HG03432 (cell line): ENCODE data around the gene SAMD4A.
A peak's percentile ranks its signal among the peaks of the same experiment; 100 is the strongest.
"Not testable (repeated sequence)": the region's sequence is repeated elsewhere in the genome, so short reads cannot be mapped to it uniquely, and the experiment has no call there.

ENCODE experiments used
- ATAC-seq: cut with Tn5 transposase; IDR thresholded peaks from one replicate; pipeline ENCODE4 v1.9.1; 2021; ENCODE audit warnings: mild to moderate bottlenecking, moderate library complexity; ENCODE audit not compliant: unreplicated experiment

Gene SAMD4A

DNA sequence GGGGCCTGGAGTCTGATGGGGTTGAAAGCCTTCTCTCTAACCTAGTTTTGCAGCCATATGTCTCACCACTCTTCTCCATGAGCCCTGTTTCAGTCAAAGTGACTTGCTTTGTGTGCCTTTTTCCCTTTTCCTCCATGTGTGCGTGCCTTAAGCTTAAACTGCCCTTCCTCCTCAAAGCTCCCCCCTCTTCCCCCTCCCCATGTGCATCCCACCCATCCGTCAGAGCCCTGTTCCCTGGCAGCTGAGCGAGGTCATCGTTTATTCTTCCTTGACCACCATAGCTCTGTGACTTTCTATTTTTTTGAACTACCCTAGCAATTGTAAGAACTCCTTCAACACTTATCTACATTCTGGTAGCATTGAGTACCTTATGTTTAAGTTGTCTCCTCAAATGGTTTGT, 24.9 kb downstream of the SAMD4A start:
- ATAC-seq, result no peak

DNA sequence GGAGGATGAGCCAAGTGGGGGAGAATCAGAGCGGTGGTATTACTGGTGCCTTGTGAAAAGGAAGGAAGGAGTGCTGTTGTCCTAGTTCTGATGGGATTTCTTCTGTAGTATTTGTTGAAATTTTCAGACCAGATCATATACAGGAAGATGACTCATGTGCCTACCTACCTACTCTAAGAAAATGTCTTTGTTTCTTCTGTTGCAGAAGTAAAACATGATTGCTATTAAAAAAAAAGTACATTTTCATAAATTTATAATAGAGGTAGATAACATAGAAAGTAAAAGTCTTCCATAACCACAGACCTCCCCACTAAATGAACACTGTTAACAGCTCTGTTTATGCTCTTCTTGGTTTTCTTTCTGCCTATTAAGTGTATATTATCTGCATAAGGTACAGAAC, 26.9 kb downstream of the SAMD4A start:
- ATAC-seq, result no peak

DNA sequence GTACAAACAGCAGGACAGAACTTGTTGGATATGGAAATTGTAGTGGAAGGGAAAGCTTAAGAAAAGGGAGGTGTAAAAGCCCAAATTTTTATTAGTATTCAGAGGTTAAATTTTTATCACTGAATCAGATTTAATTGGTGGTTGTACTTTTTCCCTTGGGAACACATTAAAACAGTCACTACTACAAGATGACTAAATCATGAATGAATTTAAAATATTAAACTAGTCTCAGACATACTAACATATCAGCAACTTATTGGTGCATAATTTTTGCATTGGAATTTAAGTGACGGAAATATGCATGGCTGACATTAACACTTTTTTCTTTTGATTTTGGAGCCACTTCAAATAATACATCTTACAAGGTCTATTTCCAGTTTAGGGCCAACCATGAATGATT, 27.6 kb downstream of the SAMD4A start:
- ATAC-seq, result no peak

DNA sequence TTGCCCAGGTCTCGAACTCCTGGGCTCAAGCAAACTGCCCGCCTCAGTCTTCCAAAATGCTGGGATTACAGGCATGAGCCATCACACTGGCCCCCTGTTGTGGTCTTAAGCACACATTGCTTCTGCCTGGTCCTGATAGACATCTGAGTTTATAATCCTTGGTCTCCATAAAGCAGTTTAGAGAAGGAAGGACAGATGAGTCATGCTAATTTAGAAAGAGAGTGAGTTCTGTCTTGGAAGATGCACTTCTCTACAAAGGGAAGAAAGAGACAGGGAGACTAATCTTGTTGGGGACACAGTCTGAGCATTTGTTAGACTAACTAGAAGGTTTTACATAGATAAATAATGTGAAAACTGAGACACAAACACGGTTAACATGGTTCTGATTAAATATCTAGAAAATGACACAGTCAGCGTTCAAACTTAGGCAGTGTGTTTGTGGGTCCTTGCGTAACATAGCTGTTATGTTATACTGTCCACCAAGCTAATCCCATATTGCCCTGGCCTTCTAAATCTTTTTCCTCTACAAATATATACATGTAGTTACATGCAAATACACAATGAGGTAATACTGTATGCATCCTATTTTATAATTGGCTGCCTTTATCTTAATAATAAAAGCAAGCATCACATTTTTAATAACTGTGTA, 31.0 kb downstream of the SAMD4A start:
- ATAC-seq, result no peak

DNA sequence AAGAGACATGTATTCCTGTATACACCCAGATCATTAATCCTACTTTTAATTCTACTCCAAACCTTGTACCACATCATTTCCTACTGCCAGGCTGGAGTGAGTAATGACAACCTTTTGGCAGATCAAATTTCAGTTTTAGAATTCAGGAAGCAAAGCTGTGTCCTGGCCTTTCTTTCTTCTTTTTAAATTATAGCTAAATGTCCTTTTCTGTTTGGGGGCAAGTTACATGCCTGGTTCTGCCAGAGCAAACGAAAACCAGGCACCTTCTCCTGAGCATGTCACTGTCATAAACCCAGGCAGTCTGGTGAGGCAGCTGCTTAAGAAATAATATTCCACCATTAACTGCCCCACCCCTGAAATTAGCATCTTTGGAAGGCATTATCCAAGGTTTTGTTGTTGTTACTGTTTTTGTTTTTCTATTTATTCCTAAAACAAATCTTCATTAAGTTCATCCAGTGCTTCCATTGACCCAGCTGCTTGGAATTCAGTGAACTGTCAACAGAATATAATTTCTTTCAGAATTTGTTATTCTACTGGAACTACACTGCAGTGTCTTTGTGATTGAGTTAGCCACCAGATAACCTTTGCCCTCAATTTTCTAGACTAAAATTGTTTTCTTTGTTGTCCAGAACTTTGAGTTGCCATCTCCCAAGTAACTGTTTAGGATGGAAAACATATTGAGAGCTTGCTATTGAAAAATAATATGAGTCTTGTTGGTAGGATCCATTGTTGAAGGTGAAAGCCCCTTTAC, 33.2 kb downstream of the SAMD4A start:
- ATAC-seq, result no peak

DNA sequence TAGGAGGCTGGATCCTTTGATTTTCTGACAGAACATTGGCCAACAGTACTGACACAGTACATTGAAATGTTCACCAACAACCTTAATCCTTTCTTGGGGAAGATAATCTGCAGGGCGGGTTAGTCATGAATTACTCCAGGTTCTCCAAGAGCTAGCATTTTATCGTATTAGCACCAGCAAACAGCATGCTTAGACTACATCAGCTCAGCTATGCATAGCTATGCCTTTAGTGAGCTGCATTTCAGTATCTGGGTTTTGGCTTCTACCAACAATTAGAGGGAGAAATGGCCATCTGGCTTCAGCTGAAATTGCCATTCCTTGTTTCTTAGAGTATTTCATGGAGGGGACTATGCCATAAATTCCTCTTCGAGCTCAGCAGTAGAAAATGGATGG, 33.8 kb downstream of the SAMD4A start:
- ATAC-seq, result no peak

DNA sequence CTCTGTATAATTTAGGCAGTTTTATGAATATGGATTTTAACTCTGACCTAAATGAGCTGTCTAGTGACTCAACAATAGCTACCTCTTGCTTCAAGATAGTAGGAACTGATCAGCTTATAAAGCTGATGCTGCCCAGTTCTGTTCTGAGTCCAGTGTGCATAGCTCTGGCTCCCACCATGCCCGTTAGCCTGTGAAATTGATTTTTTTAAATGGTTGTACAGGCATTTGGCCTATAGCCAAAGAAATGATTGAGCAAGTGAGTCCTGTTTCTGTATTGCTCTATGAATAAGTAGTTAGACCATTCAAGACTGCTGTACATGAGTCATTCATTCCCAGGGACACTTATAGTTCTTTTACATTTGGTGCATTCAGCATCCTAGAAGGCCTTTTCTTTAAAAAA, 36.4 kb downstream of the SAMD4A start:
- no peak for ATAC-seq

DNA sequence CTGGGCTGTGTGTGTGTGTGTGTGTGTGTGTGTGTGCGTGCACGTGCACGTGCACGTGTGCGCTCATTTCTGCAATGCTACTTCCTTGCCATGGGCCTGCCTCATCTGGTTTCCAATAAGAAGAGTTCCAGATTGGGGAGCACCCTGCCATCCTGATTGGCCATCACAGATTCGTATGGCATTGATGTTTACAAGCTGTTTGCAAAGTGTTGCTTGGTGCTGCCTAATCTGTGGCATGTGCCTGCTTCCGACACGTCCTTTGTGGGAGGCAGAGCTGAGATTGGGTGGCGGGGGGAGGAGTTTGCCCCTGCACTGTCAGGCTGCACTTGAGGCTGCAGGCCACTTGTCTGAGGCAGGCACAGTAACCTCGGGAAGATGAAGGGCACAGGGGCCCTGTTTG, 39.2 kb downstream of the SAMD4A start:
- no peak for ATAC-seq

DNA sequence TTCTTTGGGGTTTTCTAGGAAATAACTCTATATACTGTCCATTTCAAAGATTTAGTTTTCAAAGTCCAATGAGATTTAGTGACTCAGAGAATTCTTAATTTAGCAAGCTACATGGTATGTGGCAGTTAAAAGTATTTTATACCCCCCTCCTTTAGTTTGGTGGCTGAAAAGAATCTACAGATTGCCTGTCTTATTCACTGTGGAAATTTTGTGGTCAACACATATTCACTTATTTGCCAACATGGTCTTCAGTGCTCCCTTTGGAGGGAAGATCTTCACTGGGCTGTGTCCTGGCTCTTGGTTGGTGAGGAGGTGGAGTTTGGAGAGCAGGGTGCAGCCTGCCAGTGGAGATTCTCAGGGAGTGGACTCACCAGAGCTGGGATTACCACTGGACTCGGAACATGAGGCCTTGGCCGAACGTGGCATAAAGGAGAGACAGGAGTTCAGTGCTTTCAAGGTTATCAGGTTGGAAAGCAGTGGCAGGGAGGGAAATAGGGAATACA, 39.8 kb downstream of the SAMD4A start:
- ATAC-seq, result no peak

DNA sequence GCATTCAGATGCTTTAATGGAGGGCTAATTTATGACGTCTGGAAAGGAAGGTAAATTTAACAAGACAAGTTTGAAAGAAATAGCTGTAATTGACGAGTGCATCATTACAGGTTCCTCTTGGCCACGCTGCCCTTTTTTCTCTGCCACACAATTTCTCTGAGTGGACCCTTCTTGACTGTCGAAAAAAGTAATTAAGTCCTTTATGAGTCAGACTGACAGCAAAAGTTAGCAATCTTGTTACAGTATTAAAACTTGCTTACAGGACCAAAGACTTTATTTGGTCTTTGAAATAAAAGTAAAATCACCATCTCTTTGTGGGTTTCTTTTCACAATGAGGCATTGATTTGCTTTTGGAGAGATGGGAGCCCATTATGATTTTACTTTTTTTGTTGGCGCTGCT, 42.6 kb downstream of the SAMD4A start:
- ATAC-seq, result no peak

DNA sequence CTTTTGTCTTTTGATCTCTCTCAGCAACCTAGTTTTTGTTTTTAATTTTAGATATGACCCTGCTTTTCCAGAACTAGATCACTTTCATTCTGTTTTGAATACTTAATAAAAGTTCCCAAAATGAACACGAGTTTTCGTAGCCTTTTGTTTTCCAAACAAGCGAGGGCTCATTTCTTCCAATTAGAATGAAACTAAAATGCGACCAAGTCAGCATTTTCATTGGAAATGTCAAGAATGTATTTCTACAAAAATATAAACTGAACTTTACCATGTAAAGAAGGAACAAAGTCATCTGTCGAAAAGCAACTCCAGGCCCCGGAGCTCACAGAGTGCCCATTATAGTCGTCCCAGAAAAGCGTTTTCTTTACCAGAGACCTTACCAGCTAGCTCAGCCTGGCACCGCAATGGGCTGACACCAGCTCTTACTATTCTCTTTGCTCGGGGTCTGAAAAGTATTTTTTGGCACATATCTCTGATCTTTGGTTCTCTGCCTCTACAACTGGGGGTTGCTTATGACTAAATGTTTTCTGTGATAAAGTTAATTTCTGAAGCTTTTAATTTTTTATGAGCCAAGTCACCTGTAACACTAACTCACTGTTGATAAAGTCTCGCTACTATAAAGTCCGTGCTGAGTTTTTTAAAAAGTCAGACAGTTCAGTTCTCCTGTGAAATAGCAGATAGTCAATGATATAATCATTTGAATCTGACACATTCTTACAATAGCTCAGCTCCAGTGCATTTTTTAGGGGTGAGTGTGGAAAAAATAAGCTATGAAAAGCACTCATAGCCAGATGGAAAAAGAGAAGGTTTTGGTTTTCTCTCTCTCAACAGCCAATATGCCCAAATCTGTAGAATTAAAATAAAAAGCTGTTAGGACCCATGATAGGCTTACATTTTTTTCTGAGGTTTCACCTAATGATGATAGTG, 43.4 kb downstream of the SAMD4A start:
- ATAC-seq, result no peak

DNA sequence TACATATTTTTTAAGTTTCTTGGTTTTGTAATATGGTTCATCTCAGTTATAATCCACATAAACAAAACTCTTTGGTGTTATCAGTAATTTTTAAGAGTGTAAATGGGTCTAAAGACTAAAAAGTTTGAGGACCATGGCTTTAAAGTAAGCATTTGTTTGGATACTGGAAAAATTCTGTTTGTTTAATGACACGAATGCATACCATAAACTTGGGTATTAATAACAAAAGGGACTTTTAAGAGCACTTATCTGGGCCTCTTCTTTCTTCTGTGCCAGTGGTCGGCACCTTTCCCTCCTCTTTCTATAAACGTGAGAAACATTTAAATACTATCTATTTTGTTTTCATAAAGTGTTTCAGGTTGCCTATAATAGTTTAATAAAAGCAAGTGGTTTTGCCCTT, 47.4 kb downstream of the SAMD4A start:
- ATAC-seq, result no peak

DNA sequence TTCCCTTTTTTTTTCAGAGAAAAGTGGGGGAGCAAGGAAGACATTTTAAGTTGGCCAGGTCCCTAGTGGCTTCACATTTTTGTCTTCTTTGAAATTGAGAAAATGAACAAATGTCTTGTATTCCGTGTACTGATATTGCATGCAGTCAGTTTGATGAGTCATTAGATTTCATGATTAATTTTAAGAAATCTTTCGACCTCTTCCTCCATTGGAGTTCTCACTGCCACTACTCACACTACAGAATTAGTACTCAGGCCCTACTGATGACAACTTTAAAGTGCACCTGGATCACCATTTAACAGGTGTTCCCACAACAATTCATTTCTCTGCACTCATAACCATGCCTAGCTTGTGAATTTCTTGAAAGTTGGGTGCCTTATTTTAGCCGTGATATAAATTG, 50.5 kb downstream of the SAMD4A start:
- no peak for ATAC-seq

DNA sequence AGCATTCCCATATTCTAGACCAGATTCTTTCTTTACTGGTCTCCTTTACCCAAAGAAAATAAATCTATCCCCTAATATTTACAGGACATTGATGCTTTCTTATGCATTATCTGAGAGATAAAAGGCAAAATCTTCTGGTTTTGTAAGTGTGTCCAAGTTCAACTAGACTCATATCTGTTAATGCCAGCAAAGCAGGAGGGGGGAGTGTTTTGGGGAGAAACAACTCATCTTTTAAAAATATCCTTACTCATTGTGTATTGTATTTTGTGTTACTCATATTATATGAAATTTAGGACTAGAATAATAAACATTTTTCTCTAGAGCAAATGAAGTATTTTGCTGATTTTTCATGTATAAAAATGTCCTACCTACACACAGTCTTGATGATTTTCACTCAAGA, 54.8 kb downstream of the SAMD4A start:
- no peak for ATAC-seq

DNA sequence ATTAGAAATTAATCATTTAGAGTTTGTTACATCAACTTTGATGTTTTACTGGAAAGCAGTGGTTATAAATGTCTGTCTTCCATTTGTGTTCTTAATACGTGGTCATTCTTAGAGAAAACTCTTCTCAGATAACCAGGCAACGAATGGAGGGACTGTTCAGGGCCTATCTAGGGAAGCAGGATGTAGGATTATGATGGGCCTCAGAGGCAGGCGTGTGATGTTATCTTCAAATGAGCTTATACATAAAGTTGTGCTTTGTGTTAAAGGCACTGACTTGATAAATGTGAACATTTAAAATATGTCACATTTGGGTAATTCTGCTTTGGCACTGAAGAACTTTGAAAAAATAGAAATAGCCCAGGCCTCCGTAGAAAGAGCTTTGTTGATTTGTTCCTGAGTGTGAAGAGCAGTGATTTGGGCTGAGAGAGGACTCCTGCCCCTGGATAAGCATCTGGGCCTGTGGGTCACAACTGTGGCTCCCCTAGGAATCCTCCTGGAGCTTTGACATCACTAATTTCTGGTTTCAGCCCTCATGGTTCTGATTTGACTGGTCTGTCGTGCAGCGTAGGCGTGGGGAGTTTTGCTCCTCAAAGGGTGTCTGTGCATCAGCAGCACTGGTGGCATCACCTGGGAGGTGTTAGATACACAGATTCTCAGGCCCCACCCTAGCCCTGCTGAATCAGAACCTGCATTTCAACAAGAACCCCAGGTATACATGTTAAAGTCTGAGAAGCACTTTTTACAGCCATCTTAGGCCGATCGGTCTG, 55.4 kb downstream of the SAMD4A start:
- peak; percentile 91 for ATAC-seq

DNA sequence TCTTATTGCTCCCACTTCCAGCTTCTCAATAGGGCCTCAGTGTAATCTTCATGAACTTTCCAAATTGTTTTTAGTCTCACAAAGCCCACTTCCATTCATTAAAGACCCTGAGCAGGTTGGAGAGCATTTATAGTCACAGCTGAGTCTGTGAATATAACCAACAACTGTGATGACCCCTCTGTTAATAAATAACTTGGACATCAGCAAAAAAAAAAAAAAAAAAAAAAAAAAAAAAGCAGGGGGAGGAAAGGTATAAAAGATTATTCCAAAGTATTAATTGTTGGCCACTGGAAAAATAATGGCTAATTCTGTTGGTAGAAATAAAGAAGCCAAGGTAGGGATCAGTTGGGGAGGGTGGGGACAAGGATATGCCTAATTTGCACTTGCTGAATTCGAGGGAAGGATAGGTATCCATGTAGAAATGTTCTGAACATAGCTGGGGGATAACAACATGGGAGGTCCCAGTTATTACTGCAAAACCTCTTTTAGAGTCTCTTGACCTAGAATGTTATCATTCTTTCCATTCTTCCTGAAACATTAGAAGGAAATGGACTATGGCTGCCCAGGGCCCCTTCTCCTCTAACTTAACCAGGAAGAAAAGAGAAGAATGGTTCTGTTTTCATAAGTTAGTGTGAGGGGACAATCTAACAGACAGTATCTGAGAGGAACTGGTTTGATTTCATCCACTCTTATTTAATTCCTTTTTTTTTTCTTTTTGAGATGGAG, 56.5 kb downstream of the SAMD4A start:
- ATAC-seq, result no peak

DNA sequence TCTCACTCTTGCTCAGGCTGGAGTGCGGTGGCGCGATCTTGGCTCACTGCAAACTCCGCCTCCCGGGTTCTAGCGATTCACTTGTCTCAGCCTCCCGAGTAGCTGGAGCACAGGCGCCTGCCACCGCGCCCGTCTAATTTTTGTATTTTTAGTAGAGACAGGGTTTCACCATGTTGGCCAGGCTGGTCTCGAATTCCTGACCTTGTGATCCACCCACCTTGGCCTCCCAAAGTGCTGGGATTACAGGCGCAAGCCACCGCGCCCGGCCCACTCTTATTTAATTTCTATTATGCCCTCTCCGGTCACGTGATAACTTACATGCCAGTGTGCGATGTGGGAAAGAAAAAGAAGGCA, 57.1 kb downstream of the SAMD4A start:
- not testable (repeated sequence) for ATAC-seq

DNA sequence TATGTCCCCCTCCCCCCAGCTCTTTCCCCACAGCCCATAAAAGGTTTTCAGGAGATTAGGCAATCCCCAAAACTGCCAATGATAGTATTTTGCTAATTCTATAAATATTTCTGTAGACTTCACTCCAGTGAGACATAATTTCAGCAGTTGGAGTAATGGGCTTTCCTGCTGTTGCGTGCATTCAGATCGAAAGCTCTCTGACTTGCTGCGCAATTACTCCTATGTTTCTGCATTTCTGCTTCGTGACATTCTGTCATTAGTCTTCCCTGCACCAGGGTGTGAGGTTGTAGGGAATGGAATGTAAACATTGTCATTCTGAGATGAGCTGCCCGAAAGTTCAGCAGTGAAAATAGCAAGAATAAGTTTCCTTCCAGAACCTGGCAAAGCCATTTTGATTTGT, 58.2 kb downstream of the SAMD4A start:
- no peak for ATAC-seq

DNA sequence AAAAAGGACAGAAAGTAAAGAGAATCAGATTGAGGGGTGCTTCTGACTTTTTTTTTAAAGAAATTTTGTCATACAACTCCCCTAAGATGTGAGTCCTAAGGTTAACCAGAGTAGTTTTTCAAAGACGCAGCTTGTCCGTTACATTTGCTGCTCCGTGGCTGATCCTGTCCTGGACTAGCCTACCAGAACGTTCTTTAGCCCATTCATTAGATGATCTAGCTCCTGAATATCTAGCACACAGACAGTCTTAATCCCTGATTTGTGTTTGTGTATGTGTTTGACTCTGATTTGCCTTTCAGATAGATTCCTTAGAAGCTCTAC, 60.3 kb downstream of the SAMD4A start:
- no peak for ATAC-seq
